Cardiac septum (tissue), 1 donor: ENCODE results near the gene DPYD. TPM values are rescaled to one million over a fixed set of nuclear protein-coding genes. Genes with fewer than 3 reads are reported as not detected.

Experiments
- DNase-seq: peaks from one replicate; pipeline ENCODE4 v3.0.0-alpha.2; 2020; ENCODE audit warnings: low spot score
- intact Hi-C: fragments of 100-400 bp; cut with DNase I; formaldehyde crosslinking; loops from one replicate; pipeline ENCODE4 v1.14.0; 2022
- total RNA-seq: library from RNA; stranded (reverse); fragmentation: NEBNext Ultra II Directional; extraction: Animal tissue kit (Norgen Biotek cat#: 25700); gene quantifications from one replicate; pipeline ENCODE4 v1.2.1, GENCODE V29; 2021
- donor health status: DM: no; HTN: no; CAD: no.

The DPYD gene
- total RNA-seq, 1 donor from 2014 or later = 7.3 TPM

GRCh38 chr1:97743129-97743528, 177.7 kb downstream of the DPYD start:
- intact Hi-C loops = no loop called here
- DNase-seq = no peak

DNA sequence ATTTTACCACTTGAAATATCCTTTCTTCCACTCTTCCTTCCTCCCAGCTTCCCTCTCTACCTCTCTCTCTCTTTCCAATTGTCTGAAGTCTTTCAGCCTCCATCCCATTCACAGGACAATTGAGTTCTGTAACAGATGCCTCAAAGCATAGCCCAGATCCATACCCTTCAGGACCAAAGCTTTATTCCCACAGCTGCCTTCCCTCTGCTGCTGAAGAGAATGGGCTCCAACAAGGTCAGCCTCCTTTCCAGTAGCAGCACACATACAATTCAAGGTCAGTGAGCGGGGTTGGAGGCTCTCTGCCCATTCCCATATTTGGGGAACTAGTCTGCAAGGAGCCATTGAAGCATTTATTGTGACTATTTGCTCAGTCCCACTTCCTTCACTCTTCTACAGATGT, 179.9 kb downstream of the DPYD start:
- intact Hi-C loops = no loop called here
- DNase-seq = no peak

GRCh38 chr1:97739596-97740103, 181.2 kb downstream of the DPYD start:
- DNase-seq = no peak
- intact Hi-C loops = no loop called here

GRCh38 chr1:97738270-97738669, 182.6 kb downstream of the DPYD start:
- no peak for DNase-seq
- intact Hi-C loops = no loop called here

DNA sequence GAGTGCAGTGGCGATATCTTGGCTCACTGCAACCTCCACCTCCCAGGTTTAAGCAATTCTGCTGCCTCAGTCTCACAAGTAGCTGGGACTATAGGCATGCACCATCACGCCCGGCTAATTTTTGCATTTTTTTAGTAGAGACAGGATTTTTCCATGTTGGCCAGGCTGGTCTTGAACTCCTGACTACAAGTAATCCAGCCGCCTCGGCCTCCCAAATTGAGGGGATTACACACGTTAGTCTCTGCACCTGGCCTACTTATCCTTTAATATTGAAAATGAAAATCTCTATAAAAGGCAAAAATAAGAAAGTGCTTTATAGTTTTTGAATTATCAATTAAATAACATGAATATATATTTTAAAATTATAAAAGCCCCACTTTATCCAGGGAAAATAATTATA, 190.6 kb downstream of the DPYD start:
- no peak for DNase-seq
- intact Hi-C loops = no loop called here

DNA sequence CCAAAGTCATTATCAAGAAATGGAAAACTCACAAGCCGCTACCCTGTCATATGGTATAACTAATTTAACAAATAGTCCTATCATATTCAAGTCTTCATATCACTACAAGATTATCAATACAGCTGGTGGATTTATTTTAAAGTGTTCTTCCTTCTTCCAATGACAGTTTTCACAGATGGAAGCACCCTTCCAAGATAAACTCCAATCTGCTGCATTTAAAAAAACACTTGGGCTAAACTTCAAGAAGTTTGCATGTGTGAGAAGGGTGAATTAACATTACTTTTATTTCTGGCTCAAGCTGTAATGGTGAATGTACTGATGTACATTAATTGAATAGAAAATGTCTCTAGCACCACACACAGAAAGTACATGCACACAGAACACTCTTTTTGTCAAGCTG, 192.4 kb downstream of the DPYD start:
- intact Hi-C loops = no loop called here
- DNase-seq = no peak

- intact Hi-C loops = no loop called here
- DNase-seq = no peak
Observed at GRCh38 chr1:97727029-97727428, 193.8 kb downstream of the DPYD start.

- intact Hi-C loops = no loop called here
- DNase-seq = no peak
Observed at GRCh38 chr1:97726386-97726785, 194.4 kb downstream of the DPYD start.

GRCh38 chr1:97721221-97721620, 199.6 kb downstream of the DPYD start:
- no peak for DNase-seq
- intact Hi-C loops = no loop called here

GRCh38 chr1:97712980-97713379, 207.9 kb downstream of the DPYD start:
- intact Hi-C loops = no loop called here
- DNase-seq = no peak

- DNase-seq = no peak
- intact Hi-C loops = no loop called here
Observed at GRCh38 chr1:97711858-97712257, 209.0 kb downstream of the DPYD start.

DNA sequence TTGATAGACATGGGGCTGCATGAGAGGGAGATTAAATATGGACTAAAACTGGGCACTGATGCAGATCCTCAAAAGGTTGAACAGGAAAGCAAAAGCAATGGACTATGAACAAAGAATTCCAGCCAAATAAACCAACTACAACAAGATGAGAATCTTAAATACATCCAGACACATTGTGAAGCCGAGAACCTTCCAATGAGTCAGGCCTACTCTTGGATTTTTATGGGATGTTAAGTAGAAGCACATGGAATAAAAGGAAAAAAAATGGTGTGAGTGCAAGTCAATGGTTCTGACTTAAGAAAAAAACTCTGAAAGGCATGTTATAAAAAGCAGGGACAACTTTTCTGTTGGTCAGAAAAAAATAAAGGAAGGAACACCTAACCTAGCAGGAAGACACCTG, 227.2 kb downstream of the DPYD start:
- intact Hi-C loops = no loop called here
- no peak for DNase-seq

DNA sequence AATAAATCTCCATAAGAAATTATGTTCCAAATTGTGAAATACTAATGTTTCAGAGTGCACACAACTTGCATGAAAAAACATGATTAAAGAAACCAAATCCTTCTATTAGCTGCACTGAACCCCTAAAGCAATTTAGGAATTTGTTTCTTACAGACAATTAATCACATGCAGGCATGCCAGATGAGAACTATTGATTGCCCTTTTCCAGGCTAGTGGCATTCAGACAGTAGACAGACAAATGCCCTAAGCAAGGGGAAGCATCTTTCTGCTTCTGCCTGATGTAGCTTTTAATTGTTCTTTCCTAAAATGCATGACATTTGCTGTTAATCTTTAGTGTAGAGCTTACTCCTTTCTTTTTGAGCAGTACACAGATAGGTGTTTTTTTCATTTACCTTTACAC, 229.5 kb downstream of the DPYD start:
- intact Hi-C loops = no loop called here
- DNase-seq = no peak

DNA sequence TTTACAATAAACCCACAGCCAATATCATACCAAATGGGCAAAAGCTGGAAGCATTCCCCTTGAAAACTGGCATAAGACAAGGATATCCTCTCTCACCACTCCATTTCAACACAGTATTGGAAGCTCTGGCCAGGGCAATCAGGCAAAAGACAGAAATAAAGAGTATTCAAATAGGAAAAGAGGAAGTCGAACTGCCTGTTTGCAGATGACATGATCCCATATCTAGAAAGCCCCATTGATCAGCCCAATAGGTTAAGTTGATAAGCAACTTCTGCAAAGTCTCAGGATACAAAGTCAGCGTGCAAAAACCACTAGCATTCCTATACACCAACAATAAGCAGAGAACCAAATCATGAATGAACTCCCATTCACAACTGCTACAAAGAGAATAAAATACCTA, 235.5 kb downstream of the DPYD start:
- DNase-seq = no peak
- intact Hi-C loops = no loop called here

DNA sequence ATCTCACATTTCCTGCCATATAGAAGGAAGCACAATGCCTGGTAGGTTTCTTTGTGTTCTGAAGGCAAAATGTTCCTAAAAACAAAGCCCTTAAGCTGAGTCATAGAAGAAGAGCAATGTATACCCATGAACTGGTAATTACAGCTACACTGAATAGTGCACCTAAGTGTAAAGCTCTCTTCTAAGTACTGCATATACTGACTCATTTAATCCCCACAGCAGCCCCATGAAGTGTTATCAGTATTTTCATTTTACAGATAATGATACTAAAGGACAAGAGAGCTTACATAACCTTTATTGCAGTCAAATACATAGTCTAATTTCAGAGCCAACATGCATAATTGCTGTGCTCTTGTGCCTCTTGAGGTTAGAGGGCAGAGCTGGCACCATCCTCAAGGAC, 239.9 kb downstream of the DPYD start:
- DNase-seq = no peak
- intact Hi-C loops = no loop called here

DNA sequence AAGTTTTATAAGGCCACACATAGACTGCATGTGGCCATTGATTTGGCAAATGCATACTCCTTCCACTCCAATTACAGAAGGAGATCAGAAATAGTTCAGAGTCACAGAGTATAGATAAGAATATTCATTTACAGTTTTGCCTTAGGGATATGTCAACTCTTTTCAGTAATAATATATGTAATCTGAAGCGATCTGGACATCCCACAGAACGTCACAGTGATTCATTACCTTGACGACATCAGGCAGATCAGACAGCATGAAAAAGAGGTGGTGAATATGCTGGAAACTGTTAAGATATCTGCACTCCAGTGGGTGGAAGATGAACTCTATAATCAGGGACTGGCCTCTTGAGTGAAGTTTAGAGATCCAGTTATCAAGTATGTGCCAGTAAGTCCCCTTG, 240.4 kb downstream of the DPYD start:
- no peak for DNase-seq
- intact Hi-C loops = no loop called here

DNA sequence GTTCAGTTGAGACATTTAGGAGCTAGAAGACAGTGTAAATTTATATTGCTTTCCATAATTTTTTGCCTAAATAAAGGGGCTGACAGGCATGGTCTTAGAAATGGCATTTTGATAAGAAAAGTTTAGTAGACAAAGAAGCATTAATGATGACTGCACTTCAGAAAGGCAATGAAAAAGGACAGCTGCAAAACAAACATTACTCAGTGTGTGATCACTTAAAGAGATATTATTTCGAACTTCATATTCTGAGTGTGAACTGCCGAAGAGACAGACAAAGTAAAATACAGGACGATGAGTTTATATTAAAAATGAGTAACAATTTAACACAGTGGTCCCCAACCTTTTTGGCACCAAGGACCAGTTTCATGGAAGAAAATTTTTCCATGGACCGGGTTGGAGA, 243.1 kb downstream of the DPYD start:
- intact Hi-C loops = no loop called here
- DNase-seq = no peak

DNA sequence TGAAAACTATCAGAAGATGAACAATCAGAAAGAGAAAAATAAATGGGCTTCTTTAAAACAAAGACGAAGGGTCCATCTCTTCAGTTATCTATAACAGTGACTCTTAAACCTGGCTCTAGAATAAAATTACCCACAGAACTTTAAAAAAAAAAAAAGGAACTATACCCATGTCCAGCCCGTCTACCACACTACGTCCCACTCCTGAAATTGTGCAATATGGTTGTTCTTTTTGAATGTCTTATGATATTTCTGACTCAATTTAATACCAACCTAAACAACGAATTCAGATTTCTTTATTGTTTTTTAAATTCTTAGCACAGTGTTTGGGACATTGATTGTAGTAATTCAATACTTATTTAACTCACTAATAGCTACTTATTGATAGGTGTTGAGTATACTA, 246.3 kb downstream of the DPYD start:
- no peak for DNase-seq
- intact Hi-C loops = no loop called here

DNA sequence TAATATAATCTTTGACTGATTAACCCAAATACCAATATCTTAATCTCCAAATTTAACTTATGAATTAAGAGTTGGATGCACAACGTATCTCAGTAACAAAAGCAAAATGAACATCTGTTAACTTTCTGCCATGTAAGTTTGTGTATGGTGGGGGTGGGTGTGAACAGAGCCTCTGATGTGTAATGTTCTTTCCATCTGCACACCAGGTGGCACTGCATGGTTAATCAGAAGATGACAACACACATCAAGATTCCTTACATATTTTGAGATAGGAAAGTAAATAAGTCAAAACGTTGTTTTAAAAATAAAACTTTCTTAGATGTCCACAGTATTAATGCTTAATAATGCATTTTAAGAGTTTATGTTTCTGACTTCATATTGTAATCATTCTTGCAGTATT, 251.9 kb downstream of the DPYD start:
- DNase-seq = no peak
- intact Hi-C loops = loop anchor here (10.0 kb wide), 1 partner anchor 386 kb away; no protein-coding TSS in a partner anchor

GRCh38 chr1:97660431-97661105, 260.3 kb downstream of the DPYD start:
- no peak for DNase-seq
- intact Hi-C loops = loop anchor here (10.0 kb wide), 1 partner anchor 394 kb away; no protein-coding TSS in a partner anchor

DNA sequence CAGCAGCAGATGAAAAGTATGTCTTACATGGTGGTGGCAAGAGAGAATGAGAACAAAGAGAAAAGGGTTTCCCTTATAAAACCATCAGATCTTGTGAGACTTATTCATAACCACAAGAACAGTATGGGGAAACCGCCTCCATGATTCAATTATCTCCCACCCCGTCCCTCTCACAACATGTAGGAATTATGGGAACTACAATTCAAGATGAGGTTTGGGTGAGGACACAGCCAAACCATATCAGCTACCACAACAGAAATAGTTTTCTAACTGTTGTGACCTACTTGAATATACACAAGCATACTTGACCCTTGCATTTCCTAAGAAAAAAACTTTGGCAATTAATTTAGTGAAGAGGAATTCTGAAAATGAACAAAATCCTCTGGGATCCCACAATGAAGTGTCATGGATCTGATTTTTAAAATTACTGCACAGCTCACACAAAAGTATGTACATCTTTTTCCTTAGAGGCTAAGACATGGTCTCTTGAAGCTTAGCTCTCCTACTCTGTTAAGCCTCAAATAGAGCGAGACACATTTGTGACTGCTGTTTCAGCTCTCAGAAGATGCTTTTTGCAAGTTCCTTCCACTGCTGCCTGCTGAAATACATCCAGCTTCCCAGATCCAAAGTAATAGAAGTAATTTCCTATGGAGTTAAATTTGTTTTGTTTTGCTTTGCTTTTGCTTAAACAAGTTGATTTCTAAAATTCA, 265.8 kb downstream of the DPYD start:
- intact Hi-C loops = no loop called here
- DNase-seq = no peak
